Right atrium auricular region (tissue), 2 donors: ENCODE data around the gene RBM14. TPM values are rescaled to one million over a fixed set of nuclear protein-coding genes. Genes with fewer than 3 reads are reported as not detected.

ENCODE experiments used
- DNase-seq: peaks from one replicate; pipeline ENCODE4 v3.0.0-alpha.2; 2019; ENCODE audit warnings: low spot score
- H3K27ac ChIP-seq, 2 donors: fragments of 200-600 bp; sonication (generic); 1 replicate in 1 of 2; 2 replicates in 1 of 2; pipeline ENCODE4 v1.5.1; 2016 to 2019
- H3K27me3 ChIP-seq, 2 donors: fragments of 200-600 bp; sonication (generic); one replicate each; pipeline versions ENCODE4 v1.5.1 to v1.6.0; 2017 to 2019
- H3K36me3 ChIP-seq: fragments of 200-600 bp; sonication (generic); one replicate; pipeline ENCODE4 v1.5.1; 2016
- H3K4me1 ChIP-seq, 2 donors: fragments of 200-600 bp; sonication (generic); one replicate each; pipeline versions ENCODE4 v1.5.1 to v1.6.0; 2017 to 2019
- H3K4me3 ChIP-seq, 2 donors: fragments of 200-600 bp; sonication (generic); 1 replicate in 1 of 2; 2 replicates in 1 of 2; pipeline ENCODE4 v1.5.1; 2017 to 2019; ENCODE audit warnings: mild to moderate bottlenecking in 1 of 2, moderate library complexity in 1 of 2
- H3K9me3 ChIP-seq, 2 donors: fragments of 200-600 bp; sonication (generic); one replicate each; pipeline ENCODE4 v1.5.1; 2019
- total RNA-seq, 2 donors: library from RNA; depleted of rRNA; stranded (reverse); fragments of >200 nt; gene quantifications; one replicate each; pipeline ENCODE4 v1.1.0, GENCODE V29; 2016
- TF ChIP-seq, protein P1 (sequence below), 2 donors: fragments of 200-600 bp; sonication (generic); IDR thresholded peaks; one replicate each; pipeline ENCODE4 v1.5.1; 2019; ENCODE audit warnings: antibody characterized with exemption in 2 of 2

RBM14 gene
- total RNA-seq, 2 donors from 2014 or later, result 27.5 to 34.3 TPM

GRCh38 chr11:66653123-66653522 is 36.7 kb downstream of the RBM14 start:
- peaks cover 24% of the 10 kb centered on the region for H3K36me3 ChIP-seq
- no peak overlapping the region for H3K4me3 ChIP-seq
- H3K4me1 ChIP-seq, result no peaks in the 10 kb centered on the region
- H3K9me3 ChIP-seq, result no peaks in the 10 kb centered on the region
- H3K27ac ChIP-seq, result no peak overlapping the region
- no peaks in the 10 kb centered on the region for H3K27me3 ChIP-seq
- no peak for DNase-seq
- TF ChIP-seq, protein P1, sequence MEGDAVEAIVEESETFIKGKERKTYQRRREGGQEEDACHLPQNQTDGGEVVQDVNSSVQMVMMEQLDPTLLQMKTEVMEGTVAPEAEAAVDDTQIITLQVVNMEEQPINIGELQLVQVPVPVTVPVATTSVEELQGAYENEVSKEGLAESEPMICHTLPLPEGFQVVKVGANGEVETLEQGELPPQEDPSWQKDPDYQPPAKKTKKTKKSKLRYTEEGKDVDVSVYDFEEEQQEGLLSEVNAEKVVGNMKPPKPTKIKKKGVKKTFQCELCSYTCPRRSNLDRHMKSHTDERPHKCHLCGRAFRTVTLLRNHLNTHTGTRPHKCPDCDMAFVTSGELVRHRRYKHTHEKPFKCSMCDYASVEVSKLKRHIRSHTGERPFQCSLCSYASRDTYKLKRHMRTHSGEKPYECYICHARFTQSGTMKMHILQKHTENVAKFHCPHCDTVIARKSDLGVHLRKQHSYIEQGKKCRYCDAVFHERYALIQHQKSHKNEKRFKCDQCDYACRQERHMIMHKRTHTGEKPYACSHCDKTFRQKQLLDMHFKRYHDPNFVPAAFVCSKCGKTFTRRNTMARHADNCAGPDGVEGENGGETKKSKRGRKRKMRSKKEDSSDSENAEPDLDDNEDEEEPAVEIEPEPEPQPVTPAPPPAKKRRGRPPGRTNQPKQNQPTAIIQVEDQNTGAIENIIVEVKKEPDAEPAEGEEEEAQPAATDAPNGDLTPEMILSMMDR (IDR thresholded peaks at IDR 0.05), result no peak

- Histone ChIP-seq H3K27ac (no peak overlapping the region), H3K36me3 (peaks cover 25% of the 10 kb centered on the region)
Observed at GRCh38 chr11:66659763-66660162, 43.3 kb downstream of the RBM14 start.

GRCh38 chr11:66663741-66664296 is 47.4 kb downstream of the RBM14 start:
- peaks cover 54% of the 10 kb centered on the region for H3K36me3 ChIP-seq
- peaks cover 0 to 10% of the 10 kb centered on the region in 2 donors for H3K4me1 ChIP-seq
- no peak overlapping the region for H3K27ac ChIP-seq
- no peak overlapping the region for H3K4me3 ChIP-seq
- no peaks in the 10 kb centered on the region for H3K27me3 ChIP-seq
- DNase-seq, result no peak
- TF ChIP-seq, protein P1 (IDR thresholded peaks at IDR 0.05), result no peak
- no peaks in the 10 kb centered on the region for H3K9me3 ChIP-seq

More at GRCh38 chr11:66659763-66660162, 43.3 kb downstream of the RBM14 start:
- H3K27me3 ChIP-seq, result no peaks in the 10 kb centered on the region
- peaks cover 0 to 10% of the 10 kb centered on the region in 2 donors for H3K4me1 ChIP-seq
- TF ChIP-seq, protein P1 (IDR thresholded peaks at IDR 0.05), result no peak
- H3K9me3 ChIP-seq, result no peaks in the 10 kb centered on the region
- DNase-seq, result no peak
- no peak overlapping the region for H3K4me3 ChIP-seq

DNA sequence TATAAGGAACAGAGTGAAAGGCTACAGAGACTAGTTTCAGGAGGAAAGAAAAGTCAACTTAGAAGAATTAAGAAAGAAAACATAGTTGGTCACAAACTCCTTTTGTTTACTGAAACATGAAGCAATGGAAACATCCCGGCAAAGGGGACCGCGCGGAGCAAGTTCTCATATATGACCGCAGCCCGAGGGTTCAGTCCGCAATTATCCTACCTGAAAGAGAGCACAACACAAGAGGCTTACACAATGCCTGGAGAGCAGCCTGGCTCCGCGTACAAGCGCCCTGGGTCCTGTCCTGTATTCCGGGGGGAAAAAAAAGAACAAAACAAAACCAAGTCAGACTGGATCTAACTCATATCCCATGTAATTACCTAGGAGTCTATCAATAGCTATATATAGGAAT is 48.9 kb downstream of the RBM14 start:
- Histone ChIP-seq H3K27ac (no peak overlapping the region), H3K36me3 (peaks cover 55% of the 10 kb centered on the region), H3K4me3 (no peak overlapping the region), H3K9me3 (no peaks in the 10 kb centered on the region), H3K27me3 (no peaks in the 10 kb centered on the region), H3K4me1 (peaks cover 0 to 10% of the 10 kb centered on the region in 2 donors)
- TF ChIP-seq, protein P1 (IDR thresholded peaks at IDR 0.05), result no peak
- no peak for DNase-seq

DNA sequence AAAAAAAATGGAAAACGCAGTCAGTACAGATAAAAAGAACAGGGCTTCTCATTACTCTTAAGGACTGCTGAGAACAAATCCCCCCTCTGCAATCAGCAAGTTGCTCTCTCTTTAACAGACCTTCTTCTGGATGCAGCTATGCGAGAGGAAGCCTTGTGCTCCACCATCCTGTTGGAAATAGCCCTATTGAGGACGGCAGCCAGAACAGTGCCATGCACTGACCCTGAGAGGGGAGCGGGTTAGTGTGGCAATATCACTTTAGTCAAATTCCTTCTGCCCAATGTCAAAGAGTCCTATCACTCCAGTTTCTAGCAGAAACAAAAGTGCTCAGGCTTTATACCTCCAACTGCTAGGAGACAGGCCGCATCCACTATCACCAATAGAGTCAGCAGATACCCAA is 54.4 kb downstream of the RBM14 start:
- Histone ChIP-seq H3K4me3 (no peak overlapping the region), H3K9me3 (no peaks in the 10 kb centered on the region), H3K4me1 (peaks cover 0 to 6% of the 10 kb centered on the region in 2 donors), H3K27ac (no peak overlapping the region), H3K36me3 (peaks cover 24% of the 10 kb centered on the region), H3K27me3 (no peaks in the 10 kb centered on the region)
- DNase-seq, result no peak
- TF ChIP-seq, protein P1 (IDR thresholded peaks at IDR 0.05), result no peak
